Measurements from ENCODE around the gene SPATS2. TPM values are rescaled to one million over a fixed set of nuclear protein-coding genes. Genes with fewer than 3 reads are reported as not detected.

Gene SPATS2
- total RNA-seq, 2 experiments from 2014 or later = 6.1 to 6.4 TPM

GRCh38 chr12:49322708-49323523, 44.3 kb upstream of the SPATS2 start, which contains the start of gene TROAP:
TSS of gene TROAP (plus strand) at chr12:49323255. CDS start at chr12:49323609, 354 bp downstream.
- H3K27ac Mint-ChIP-seq = peak within 1 kb of the TSS; percentile 56
- no peaks in the 10 kb centered on the region for H3K36me3 Mint-ChIP-seq (ENCODE audit: low read depth)
- DNase-seq (peak; percentile 93 to 99 (median 95)), ATAC-seq (ENCODE audit: poor library complexity) (peak; percentile 95)
- H3K4me1 Mint-ChIP-seq (ENCODE audit: low read depth) = peaks cover 19% of the 10 kb centered on the region
- no peaks in the 10 kb centered on the region for H3K9me3 Mint-ChIP-seq
- no peaks in the 10 kb centered on the region for H3K27me3 Mint-ChIP-seq
- intact Hi-C loops (cut with DNase I, micrococcal nuclease) = loop anchor here (1.0 to 5.0 kb wide), 2 partner anchors 14 to 191 kb away; partner anchors contain the start of genes C1QL4 (in 1 of the 2) and TUBA1B (in 1 of the 2)
- ChIA-PET POLR2A (interaction anchor here (0.6 to 1.9 kb wide), 17 partner anchors 9 to 505 kb away, joined by 3 to 22 read pairs (median 5); partner anchors contain the start of genes C1QL4, DNAJC22, NCKAP5L and PRPF40B), CTCF (interaction anchor here (0.8 to 3.1 kb wide), 9 partner anchors 9 to 418 kb away, joined by 3 to 19 read pairs (median 6); partner anchors contain the start of genes C1QL4, DNAJC22, PRPF40B and SPATS2)
- TF ChIP-seq CTCF (IDR thresholded peaks at IDR 0.05) = no peak
- peak within 1 kb of the TSS; percentile 90 for H3K4me3 Mint-ChIP-seq
- no peaks in the 10 kb centered on the region for H3K27me3 ChIP-seq (ENCODE audit: control insufficient read depth in 1 of 2, insufficient read depth in 2 of 2, low read length in 2 of 2)
- no peaks in the 10 kb centered on the region for H3K36me3 ChIP-seq (ENCODE audit: insufficient read depth, low read length)
- peak within 1 kb of the TSS in 1 of 2 donors; percentile 3 for H3K27ac ChIP-seq (ENCODE audit: low read depth in 1 of 2, low read length in 2 of 2)
- peaks cover 19% of the 10 kb centered on the region for H3K4me1 ChIP-seq (ENCODE audit: insufficient read depth, low read length)
- H3K4me3 ChIP-seq (ENCODE audit: low read length) = peak within 1 kb of the TSS; percentile 89
- H3K9me3 ChIP-seq (ENCODE audit: control insufficient read depth in 1 of 2, insufficient read depth in 1 of 2, low read length in 2 of 2) = no peaks in the 10 kb centered on the region

GRCh38 chr12:49323524-49324097, 43.7 kb upstream of the SPATS2 start:
- Histone ChIP-seq H3K9me3 (ENCODE audit: control insufficient read depth in 1 of 2, insufficient read depth in 1 of 2, low read length in 2 of 2) (no peaks in the 10 kb centered on the region), H3K4me1 (ENCODE audit: insufficient read depth, low read length) (peaks cover 19% of the 10 kb centered on the region), H3K4me3 (ENCODE audit: low read length) (peak overlapping the region; percentile 89), H3K27me3 (ENCODE audit: control insufficient read depth in 1 of 2, insufficient read depth in 2 of 2, low read length in 2 of 2) (no peaks in the 10 kb centered on the region), H3K36me3 (ENCODE audit: insufficient read depth, low read length) (no peaks in the 10 kb centered on the region), H3K27ac (ENCODE audit: low read depth in 1 of 2, low read length in 2 of 2) (no peak overlapping the region)
- intact Hi-C loops (cut with DNase I, micrococcal nuclease) = loop anchor here (1.0 to 5.0 kb wide), 2 partner anchors 14 to 191 kb away; partner anchors contain the start of genes C1QL4 (in 1 of the 2) and TUBA1B (in 1 of the 2)
- H3K27me3 Mint-ChIP-seq = no peaks in the 10 kb centered on the region
- peak overlapping the region; percentile 56 for H3K27ac Mint-ChIP-seq
- peak in 1 of 14 experiments; percentile 5 for DNase-seq
- CTCF ChIA-PET = interaction anchor here (0.8 to 3.1 kb wide), 5 partner anchors 8 to 257 kb away, joined by 4 to 19 read pairs (median 6); partner anchors contain the start of genes DNAJC22 and SPATS2
- no peaks in the 10 kb centered on the region for H3K36me3 Mint-ChIP-seq (ENCODE audit: low read depth)
- peak overlapping the region; percentile 90 for H3K4me3 Mint-ChIP-seq
- peaks cover 19% of the 10 kb centered on the region for H3K4me1 Mint-ChIP-seq (ENCODE audit: low read depth)
- no peaks in the 10 kb centered on the region for H3K9me3 Mint-ChIP-seq
- no peak for ATAC-seq (ENCODE audit: poor library complexity)
- POLR2A ChIA-PET = interaction anchor here (0.6 to 1.9 kb wide), 14 partner anchors 8 to 418 kb away, joined by 3 to 22 read pairs (median 4); partner anchors contain the start of genes C1QL4, DNAJC22, SPATS2 and TMBIM6
- TF ChIP-seq CTCF (IDR thresholded peaks at IDR 0.05) = no peak

GRCh38 chr12:49325606-49326005, 41.7 kb upstream of the SPATS2 start:
- ChIA-PET POLR2A (no interaction called here), CTCF (no interaction called here)
- Mint-ChIP-seq H3K27ac (no peak overlapping the region), H3K4me1 (ENCODE audit: low read depth) (peaks cover 19% of the 10 kb centered on the region), H3K27me3 (no peaks in the 10 kb centered on the region), H3K9me3 (no peaks in the 10 kb centered on the region), H3K4me3 (no peak overlapping the region), H3K36me3 (ENCODE audit: low read depth) (no peaks in the 10 kb centered on the region)
- TF ChIP-seq CTCF (IDR thresholded peaks at IDR 0.05) = no peak
- Histone ChIP-seq H3K9me3 (ENCODE audit: control insufficient read depth in 1 of 2, insufficient read depth in 1 of 2, low read length in 2 of 2) (no peaks in the 10 kb centered on the region), H3K27ac (ENCODE audit: low read depth in 1 of 2, low read length in 2 of 2) (no peak overlapping the region), H3K4me3 (ENCODE audit: low read length) (no peak overlapping the region), H3K36me3 (ENCODE audit: insufficient read depth, low read length) (no peaks in the 10 kb centered on the region), H3K27me3 (ENCODE audit: control insufficient read depth in 1 of 2, insufficient read depth in 2 of 2, low read length in 2 of 2) (no peaks in the 10 kb centered on the region), H3K4me1 (ENCODE audit: insufficient read depth, low read length) (peaks cover 19% of the 10 kb centered on the region)
- ATAC-seq (ENCODE audit: poor library complexity) (no peak), DNase-seq (no peak)
- intact Hi-C loops (cut with DNase I, micrococcal nuclease) = no loop called here

Data from CD4-positive, alpha-beta T cell (primary cell).